Liver (tissue), 2 donors: ENCODE results near the gene TTC28.

Experiments used
- TF ChIP-seq, protein P1 (sequence below): fragments of 150-350 bp; IDR thresholded peaks from 2 replicates; pipeline ENCODE4 v1.5.1; 2017; ENCODE audit warnings: improper control_type of control experiment, low read depth, low read length; ENCODE audit not compliant: missing input control
- TF ChIP-seq, protein P2 (sequence below): IDR thresholded peaks from 2 replicates; pipeline ENCODE4 v1.6.1; 2016; ENCODE audit warnings: antibody characterized with exemption
- donor health status: healthy.

DNA sequence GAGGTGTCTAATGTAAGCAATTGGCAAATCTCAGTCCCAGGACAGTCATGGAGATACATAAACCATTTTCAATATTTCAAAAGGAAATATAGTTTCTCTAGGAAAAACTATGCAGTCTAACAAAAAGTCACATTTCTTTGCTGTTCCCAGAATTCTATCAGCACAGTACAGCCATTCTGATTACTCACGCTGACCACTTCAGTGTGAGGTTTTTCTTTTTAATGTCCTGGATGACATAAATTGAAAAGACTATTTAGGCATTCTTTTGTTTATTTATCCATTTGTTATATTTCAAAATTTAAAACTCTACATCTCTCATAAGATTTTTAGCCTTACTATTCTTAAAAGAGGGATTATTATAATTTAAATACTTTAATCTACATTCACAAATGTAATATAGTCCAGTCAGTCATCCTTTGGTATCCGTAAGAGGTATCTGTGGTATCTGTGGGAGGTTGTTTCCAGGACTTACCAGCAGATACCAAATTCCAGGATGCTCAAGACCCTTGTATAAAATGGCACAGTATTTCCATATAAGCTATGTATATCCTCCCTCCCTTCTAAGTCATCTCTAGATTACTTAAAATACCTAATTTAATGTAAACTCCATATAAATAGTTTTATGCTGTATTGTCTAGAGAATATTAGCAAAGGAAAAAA, 429.5 kb downstream of the TTC28 start:
- TF ChIP-seq, protein P1, sequence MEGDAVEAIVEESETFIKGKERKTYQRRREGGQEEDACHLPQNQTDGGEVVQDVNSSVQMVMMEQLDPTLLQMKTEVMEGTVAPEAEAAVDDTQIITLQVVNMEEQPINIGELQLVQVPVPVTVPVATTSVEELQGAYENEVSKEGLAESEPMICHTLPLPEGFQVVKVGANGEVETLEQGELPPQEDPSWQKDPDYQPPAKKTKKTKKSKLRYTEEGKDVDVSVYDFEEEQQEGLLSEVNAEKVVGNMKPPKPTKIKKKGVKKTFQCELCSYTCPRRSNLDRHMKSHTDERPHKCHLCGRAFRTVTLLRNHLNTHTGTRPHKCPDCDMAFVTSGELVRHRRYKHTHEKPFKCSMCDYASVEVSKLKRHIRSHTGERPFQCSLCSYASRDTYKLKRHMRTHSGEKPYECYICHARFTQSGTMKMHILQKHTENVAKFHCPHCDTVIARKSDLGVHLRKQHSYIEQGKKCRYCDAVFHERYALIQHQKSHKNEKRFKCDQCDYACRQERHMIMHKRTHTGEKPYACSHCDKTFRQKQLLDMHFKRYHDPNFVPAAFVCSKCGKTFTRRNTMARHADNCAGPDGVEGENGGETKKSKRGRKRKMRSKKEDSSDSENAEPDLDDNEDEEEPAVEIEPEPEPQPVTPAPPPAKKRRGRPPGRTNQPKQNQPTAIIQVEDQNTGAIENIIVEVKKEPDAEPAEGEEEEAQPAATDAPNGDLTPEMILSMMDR: no peak
- TF ChIP-seq, protein P2, sequence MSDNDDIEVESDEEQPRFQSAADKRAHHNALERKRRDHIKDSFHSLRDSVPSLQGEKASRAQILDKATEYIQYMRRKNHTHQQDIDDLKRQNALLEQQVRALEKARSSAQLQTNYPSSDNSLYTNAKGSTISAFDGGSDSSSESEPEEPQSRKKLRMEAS: no peak
